DMS79 treated with DMSO at 0.1 percent for 48 hours (cell line): ENCODE data around the gene PCDHGA8.
"Not testable (repeated sequence)": the region's sequence is repeated elsewhere in the genome, so short reads cannot be mapped to it uniquely, and the experiment has no call there.

ENCODE experiments used
- DNase-seq: peaks from one replicate; lab custom pipeline; 2025; lab: John Stamatoyannopoulos, UW

PCDHGA8 gene

DNA sequence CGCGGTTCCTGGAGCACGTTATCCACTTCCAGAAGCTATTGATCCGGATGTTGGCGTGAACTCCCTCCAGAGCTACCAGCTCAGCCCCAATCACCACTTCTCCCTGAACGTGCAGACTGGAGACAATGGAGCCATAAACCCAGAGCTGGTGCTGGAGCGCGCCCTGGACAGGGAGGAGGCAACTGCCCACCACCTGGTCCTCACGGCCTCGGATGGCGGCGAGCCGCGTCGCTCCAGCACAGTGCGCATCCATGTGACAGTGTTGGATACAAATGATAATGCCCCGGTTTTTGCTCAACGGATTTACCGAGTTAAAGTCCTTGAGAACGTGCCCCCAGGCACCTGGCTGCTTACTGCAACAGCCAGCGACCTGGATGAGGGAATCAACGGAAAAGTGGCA, 11.0 kb downstream of the PCDHGA8 start:
- no peak for DNase-seq

DNA sequence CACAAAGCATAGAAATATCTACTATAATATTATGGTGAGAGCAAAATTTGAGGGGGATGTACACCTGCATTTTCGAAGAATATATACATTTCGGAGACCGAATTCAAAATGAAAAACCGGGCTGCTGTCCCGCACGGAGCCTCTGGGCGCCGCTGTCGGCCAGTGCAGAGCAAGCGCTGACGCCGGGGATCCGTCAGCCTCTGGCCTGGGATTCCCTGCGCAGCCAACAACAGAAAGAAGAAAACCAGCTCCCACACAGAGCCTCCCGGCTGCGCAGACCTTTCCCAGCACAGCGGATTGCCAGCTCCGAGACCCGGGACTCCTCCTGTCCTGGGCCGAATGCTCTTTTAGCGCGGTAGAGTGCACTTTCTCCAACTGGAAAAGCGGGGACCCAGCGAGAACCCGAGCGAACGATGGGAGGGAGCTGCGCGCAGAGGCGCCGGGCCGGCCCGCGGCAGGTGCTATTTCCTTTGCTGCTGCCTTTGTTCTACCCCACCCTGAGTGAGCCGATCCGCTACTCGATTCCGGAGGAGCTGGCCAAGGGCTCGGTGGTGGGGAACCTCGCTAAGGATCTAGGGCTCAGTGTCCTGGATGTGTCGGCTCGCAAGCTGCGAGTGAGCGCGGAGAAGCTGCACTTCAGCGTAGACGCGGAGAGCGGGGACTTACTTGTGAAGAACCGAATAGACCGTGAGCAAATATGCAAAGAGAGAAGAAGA, 15.5 kb downstream of the PCDHGA8 start, which contains the start of gene PCDHGB6:
Gene PCDHGB6, plus strand, starts transcription at position 232 of the 716 bp plus-strand sequence. Its CDS starts 182 bp downstream, at position 414.
- DNase-seq: not testable (repeated sequence)

DNA sequence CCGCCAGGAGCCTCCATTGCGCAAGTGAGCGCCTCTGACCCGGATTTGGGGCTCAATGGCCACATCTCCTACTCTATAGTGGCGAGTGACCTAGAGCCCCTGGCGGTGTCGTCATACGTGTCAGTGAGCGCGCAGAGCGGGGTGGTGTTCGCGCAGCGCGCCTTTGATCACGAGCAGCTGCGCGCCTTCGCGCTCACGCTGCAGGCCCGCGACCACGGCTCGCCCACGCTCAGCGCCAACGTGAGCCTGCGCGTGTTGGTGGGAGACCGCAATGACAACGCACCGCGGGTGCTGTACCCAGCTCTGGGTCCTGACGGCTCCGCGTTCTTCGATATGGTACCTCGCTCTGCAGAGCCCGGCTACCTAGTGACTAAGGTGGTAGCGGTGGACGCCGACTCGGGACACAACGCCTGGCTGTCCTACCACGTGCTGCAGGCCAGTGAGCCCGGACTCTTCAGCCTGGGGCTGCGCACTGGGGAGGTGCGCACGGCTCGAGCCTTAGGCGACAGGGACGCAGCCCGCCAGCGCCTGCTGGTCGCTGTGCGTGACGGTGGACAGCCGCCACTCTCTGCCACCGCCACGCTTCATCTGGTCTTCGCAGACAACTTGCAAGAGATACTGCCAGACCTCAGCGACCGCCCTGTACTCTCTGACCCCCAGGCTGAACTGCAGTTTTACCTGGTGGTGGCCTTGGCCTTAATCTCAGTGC, 17.3 kb downstream of the PCDHGA8 start:
- no peak for DNase-seq

DNA sequence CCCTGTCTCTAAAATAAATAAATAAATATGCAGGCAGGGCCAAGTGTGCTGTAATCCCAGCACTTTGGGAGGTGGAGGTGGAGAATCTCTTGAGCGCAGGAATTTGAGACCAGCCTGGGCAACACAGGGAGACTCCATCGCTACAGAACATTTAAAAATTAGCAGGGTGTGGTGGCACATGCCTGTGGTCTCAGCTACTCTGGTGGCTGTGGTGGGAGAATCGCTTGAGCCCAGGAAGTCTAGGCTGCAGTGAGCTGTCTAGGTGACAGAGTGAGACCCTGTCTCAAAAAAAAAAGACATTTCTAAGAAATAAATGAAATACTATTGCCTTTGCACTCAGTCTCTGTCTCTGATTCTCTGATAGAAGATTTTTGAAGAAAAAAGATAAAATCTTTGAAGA, 19.1 kb downstream of the PCDHGA8 start:
- no peak for DNase-seq

DNA sequence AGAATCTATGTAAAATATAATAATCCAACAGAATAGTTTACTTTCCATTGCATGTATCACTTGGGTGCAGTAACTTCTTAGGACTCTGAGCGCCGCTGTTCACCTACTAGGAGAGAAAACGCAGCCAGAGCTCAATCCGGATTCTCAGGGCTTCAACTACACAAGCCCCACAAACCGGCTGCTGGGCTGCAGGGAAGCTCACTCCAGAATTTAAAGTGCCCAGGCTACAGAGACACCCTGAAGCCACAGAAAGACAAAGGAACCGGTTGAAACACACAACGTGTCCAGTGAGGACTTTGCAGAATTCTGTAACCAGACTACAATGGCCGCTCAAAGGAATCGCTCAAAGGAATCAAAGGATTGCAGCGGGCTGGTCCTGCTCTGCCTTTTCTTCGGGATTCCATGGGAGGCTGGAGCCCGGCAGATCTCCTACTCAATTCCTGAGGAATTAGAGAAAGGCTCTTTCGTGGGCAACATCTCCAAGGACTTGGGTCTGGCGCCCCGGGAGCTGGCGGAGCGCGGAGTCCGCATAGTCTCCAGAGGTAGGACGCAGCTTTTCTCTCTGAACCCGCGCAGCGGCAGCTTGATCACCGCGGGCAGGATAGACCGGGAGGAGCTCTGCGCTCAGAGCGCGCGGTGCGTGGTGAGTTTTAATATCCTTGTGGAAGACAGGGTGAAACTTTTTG, 20.6 kb downstream of the PCDHGA8 start, which contains the start of gene PCDHGA10:
Gene PCDHGA10, plus strand, starts transcription at position 134 of the 686 bp plus-strand sequence. Its CDS starts 189 bp downstream, at position 323.
- no peak for DNase-seq

DNA sequence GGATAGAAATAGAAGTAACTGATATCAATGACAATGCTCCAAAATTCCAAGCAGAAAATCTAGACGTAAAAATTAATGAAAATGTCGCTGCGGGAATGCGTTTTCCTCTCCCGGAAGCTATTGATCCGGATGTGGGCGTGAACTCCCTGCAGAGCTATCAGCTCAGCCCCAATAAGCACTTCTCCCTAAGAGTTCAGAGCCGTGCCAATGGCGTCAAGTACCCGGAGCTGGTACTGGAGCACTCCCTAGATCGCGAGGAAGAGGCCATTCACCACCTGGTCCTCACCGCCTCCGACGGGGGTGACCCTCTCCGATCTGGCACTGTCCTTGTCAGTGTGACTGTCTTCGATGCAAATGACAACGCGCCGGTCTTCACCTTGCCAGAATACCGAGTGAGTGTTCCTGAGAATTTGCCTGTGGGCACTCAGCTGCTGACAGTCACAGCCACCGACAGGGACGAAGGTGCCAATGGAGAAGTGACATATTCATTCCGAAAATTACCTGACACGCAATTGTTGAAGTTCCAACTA, 21.2 kb downstream of the PCDHGA8 start:
- no peak for DNase-seq

DNA sequence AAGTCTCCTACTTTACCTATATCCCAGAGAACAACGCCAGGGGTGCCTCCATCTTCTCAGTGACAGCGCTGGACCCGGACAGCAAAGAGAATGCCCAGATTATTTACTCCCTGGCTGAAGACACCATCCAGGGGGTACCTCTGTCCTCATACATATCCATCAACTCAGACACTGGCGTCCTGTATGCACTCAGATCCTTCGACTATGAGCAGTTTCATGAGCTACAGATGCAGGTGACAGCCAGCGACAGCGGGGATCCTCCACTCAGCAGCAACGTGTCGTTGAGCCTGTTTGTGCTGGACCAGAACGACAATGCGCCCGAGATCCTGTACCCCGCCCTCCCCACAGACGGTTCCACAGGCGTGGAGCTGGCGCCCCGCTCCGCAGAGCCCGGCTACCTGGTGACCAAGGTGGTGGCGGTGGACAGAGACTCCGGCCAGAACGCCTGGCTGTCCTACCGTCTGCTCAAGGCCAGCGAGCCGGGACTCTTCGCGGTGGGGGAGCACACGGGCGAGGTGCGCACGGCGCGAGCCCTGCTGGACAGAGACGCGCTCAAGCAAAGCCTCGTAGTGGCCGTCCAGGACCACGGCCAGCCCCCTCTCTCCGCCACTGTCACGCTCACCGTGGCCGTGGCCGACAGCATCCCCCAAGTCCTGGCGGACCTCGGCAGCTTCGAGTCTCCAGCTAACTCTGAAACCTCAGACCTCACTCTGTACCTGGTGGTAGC, 22.3 kb downstream of the PCDHGA8 start:
- not testable (repeated sequence) for DNase-seq

DNA sequence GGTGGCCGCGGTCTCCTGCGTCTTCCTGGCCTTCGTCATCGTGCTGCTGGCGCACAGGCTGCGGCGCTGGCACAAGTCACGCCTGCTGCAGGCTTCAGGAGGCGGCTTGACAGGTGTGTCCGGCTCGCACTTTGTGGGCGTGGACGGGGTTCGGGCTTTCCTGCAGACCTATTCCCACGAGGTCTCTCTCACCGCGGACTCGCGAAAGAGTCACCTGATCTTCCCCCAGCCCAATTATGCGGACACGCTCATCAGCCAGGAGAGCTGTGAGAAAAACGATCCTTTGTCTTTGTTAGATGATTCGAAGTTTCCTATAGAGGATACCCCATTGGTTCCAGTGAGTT, 22.8 kb downstream of the PCDHGA8 start:
- DNase-seq: not testable (repeated sequence)

DNA sequence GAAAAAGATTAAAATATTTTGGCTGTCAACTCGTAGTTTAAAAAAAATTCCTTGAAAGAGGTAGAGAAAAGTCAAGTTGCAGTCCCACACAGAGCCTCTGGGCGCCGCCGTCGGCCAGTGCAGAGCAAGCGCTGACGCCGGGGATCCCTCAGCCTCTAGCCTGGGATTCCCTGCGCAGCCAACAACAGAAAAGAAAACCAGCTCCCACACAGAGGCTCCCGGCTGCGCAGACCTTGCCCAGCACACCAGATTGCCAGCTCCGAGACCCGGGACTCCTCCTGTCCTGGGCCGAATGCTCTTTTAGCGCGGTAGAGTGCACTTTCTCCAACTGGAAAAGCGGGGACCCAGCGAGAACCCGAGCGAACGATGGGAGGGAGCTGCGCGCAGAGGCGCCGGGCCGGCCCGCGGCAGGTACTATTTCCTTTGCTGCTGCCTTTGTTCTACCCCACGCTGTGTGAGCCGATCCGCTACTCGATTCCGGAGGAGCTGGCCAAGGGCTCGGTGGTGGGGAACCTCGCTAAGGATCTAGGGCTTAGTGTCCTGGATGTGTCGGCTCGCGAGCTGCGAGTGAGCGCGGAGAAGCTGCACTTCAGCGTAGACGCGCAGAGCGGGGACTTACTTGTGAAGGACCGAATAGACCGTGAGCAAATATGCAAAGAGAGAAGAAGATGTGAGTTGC, 25.2 kb downstream of the PCDHGA8 start, which contains the start of gene PCDHGB7:
Gene PCDHGB7, plus strand, starts transcription at position 184 of the 679 bp plus-strand sequence. Its CDS starts 183 bp downstream, at position 367.
- DNase-seq: not testable (repeated sequence)

DNA sequence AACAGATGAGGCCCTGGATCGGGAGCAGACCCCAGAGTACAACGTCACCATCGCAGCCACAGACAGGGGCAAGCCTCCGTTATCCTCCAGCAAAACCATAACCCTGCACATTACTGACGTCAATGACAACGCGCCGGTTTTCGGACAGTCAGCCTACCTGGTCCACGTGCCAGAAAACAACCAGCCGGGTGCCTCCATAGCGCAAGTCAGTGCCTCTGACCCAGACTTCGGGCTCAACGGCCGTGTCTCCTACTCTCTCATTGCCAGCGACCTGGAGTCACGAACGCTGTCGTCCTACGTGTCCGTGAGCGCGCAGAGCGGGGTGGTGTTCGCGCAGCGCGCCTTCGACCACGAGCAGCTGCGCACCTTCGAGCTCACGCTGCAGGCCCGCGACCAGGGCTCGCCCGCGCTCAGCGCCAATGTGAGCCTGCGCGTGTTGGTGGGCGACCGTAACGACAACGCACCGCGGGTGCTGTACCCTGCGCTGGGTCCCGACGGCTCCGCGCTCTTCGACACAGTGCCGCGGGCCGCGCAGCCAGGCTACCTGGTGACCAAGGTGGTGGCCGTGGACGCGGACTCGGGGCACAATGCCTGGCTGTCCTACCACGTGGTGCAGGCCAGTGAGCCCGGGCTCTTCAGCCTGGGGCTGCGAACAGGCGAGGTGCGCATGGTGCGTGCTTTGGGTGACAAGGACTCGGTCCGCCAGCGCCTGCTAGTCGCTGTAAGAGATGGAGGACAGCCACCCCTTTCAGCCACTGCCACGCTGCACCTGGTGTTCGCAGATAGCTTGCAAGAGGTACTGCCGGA, 26.8 kb downstream of the PCDHGA8 start:
- no peak for DNase-seq

DNA sequence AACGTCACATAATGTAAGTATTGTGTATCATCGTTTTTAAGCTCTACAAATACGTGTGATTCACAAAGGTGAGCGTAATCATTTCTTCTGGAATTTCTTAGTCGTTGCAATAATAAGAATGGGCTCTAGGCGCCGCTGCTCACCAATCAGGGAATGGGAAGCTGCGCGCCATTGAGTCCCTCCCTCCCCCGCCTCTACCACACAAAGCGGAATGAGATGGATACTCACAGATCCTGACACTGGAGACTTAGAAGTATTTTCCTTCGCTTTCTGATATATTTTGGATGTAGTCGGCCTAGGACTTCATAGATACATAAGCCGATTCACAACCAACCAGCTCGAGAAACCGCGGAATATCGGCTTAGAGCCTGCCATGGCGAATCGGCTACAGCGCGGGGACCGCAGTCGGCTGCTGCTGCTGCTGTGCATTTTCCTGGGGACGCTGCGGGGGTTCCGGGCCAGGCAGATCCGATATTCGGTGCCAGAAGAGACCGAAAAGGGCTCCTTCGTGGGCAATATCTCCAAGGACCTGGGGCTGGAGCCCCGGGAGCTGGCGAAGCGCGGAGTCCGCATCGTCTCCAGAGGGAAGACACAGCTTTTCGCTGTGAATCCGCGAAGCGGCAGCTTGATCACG, 28.5 kb downstream of the PCDHGA8 start, which contains the start of gene PCDHGA11:
Gene PCDHGA11, plus strand, starts transcription at position 197 of the 634 bp plus-strand sequence. Its CDS starts 177 bp downstream, at position 374.
- no peak for DNase-seq

DNA sequence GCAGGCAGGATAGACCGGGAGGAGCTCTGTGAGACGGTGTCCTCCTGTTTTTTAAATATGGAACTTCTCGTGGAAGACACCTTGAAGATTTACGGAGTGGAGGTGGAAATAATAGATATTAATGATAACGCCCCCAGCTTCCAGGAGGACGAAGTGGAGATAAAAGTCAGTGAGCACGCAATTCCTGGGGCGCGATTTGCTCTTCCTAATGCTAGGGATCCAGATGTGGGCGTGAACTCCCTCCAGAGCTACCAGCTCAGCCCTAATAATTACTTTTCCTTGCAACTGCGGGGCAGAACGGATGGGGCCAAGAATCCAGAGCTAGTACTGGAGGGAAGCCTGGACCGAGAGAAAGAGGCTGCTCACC, 29.0 kb downstream of the PCDHGA8 start:
- no peak for DNase-seq

DNA sequence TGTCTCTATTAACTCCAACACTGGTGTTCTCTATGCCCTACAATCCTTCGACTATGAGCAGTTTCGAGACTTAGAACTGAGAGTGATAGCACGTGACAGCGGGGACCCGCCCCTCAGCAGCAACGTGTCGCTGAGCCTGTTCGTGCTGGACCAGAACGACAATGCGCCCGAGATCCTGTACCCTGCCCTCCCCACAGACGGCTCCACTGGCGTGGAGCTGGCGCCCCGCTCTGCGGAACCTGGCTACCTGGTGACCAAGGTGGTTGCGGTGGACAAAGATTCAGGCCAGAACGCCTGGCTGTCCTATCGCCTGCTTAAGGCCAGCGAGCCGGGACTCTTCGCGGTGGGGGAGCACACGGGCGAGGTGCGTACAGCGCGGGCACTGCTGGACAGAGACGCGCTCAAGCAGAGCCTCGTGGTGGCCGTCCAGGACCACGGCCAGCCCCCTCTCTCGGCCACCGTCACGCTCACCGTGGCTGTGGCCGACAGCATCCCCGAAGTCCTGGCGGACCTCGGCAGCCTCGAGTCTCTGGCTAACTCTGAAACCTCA, 30.4 kb downstream of the PCDHGA8 start:
- no peak for DNase-seq

DNA sequence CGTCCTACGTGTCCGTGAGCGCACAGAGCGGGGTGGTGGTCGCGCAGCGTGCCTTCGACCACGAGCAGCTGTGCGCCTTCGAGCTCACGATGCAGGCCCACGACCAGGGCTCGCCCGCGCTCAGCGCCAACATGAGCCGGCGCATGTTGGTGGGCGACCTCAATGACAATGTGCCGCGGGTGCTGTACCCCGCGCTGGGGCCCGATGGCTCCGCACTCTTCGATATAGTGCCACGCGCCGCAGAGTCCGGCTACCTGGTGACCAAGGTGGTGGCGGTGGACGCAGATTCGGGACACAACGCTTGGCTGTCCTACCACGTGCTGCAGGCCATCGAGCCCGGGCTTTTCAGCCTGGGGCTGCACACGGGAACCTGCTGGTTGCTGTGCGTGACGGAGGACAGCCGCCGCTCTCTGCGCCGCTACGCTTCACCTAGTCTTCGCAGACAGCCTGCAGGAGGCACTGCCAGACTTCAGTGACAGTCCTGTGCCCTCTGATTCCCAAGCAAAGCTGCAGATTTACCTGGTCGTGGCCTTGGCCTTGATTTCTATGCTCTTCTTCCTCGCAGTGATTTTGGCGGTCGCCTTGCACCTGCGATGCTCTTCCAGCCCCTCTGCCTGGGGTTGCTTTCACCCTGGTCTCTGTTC, 35.5 kb downstream of the PCDHGA8 start:
- DNase-seq: no peak

DNA sequence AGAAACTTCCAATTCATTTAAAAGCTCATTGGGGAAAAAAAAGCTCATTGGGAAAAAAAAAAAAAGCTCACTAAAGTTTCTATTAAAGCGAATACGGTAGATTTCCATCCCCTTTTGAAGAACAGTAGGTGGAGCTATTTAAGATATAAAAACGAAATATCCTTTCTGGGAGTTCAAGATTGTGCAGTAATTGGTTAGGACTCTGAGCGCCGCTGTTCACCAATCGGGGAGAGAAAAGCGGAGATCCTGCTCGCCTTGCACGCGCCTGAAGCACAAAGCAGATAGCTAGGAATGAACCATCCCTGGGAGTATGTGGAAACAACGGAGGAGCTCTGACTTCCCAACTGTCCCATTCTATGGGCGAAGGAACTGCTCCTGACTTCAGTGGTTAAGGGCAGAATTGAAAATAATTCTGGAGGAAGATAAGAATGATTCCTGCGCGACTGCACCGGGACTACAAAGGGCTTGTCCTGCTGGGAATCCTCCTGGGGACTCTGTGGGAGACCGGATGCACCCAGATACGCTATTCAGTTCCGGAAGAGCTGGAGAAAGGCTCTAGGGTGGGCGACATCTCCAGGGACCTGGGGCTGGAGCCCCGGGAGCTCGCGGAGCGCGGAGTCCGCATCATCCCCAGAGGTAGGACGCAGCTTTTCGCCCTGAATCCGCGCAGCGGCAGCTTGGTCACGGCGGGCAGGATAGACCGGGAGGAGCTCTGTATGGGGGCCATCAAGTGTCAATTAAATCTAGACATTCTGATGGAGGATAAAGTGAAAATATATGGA, 38.1 kb downstream of the PCDHGA8 start, which contains the start of gene PCDHGA12:
Gene PCDHGA12, plus strand, starts transcription at position 176 of the 782 bp plus-strand sequence. Its CDS starts 253 bp downstream, at position 429.
- DNase-seq: no peak

DNA sequence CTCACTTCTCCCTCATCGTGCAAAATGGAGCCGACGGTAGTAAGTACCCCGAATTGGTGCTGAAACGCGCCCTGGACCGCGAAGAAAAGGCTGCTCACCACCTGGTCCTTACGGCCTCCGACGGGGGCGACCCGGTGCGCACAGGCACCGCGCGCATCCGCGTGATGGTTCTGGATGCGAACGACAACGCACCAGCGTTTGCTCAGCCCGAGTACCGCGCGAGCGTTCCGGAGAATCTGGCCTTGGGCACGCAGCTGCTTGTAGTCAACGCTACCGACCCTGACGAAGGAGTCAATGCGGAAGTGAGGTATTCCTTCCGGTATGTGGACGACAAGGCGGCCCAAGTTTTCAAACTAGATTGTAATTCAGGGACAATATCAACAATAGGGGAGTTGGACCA, 38.9 kb downstream of the PCDHGA8 start:
- DNase-seq: no peak

DNA sequence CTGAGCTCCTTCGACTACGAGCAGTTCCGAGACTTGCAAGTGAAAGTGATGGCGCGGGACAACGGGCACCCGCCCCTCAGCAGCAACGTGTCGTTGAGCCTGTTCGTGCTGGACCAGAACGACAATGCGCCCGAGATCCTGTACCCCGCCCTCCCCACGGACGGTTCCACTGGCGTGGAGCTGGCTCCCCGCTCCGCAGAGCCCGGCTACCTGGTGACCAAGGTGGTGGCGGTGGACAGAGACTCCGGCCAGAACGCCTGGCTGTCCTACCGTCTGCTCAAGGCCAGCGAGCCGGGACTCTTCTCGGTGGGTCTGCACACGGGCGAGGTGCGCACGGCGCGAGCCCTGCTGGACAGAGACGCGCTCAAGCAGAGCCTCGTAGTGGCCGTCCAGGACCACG, 39.9 kb downstream of the PCDHGA8 start:
- DNase-seq: not testable (repeated sequence)

DNA sequence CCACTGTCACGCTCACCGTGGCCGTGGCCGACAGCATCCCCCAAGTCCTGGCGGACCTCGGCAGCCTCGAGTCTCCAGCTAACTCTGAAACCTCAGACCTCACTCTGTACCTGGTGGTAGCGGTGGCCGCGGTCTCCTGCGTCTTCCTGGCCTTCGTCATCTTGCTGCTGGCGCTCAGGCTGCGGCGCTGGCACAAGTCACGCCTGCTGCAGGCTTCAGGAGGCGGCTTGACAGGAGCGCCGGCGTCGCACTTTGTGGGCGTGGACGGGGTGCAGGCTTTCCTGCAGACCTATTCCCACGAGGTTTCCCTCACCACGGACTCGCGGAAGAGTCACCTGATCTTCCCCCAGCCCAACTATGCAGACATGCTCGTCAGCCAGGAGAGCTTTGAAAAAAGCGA, 40.3 kb downstream of the PCDHGA8 start:
- not testable (repeated sequence) for DNase-seq
